Measurements from ENCODE around the gene STOX2. TPM values are rescaled to one million over a fixed set of nuclear protein-coding genes. Genes with fewer than 3 reads are reported as not detected.
"Not testable (repeated sequence)": the region's sequence is repeated elsewhere in the genome, so short reads cannot be mapped to it uniquely, and the experiment has no call there.

STOX2 gene
- total RNA-seq, 1 donor = 1.5 TPM

- DNase-seq (ENCODE audit: low read depth) = no peak
- H3K4me3 ChIP-seq (ENCODE audit: low read depth, low read length) = no peak overlapping the region
- TF ChIP-seq CTCF (IDR thresholded peaks at IDR 0.05; ENCODE audit: insufficient read depth, low read length) = no peak
Observed at GRCh38 chr4:183941964-183942363, 36.9 kb downstream of the STOX2 start.

GRCh38 chr4:183945741-183946140 lies 40.6 kb downstream of the STOX2 start:
- no peak for TF ChIP-seq CTCF (IDR thresholded peaks at IDR 0.05; ENCODE audit: insufficient read depth, low read length)
- DNase-seq (ENCODE audit: low read depth) = no peak
- no peak overlapping the region for H3K4me3 ChIP-seq (ENCODE audit: low read depth, low read length)

- H3K4me3 ChIP-seq (ENCODE audit: low read depth, low read length) = no peak overlapping the region
- no peak for TF ChIP-seq CTCF (IDR thresholded peaks at IDR 0.05; ENCODE audit: insufficient read depth, low read length)
- DNase-seq (ENCODE audit: low read depth) = no peak
Observed at GRCh38 chr4:183950536-183950935, 45.4 kb downstream of the STOX2 start.

DNA sequence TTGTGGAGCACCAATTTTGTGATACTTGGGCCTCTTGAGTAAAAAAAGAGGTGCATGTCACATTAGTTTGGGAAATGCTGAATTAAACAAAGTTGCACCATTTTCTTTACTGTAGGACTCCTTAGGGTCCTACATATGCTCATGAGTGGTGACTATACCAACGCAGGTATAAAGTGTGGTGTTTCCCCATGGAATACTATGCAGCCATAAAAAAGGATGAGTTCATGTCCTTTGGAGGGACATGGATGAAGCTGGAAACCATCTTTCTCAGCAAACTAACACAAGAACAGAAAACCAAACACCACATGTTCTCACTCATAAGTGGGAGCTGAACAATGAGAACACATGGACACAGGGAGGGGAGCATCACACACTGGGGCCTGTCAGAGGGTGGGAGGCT lies 47.5 kb downstream of the STOX2 start:
- H3K4me3 ChIP-seq (ENCODE audit: low read depth, low read length); DNase-seq (ENCODE audit: low read depth): not testable (repeated sequence)

DNA sequence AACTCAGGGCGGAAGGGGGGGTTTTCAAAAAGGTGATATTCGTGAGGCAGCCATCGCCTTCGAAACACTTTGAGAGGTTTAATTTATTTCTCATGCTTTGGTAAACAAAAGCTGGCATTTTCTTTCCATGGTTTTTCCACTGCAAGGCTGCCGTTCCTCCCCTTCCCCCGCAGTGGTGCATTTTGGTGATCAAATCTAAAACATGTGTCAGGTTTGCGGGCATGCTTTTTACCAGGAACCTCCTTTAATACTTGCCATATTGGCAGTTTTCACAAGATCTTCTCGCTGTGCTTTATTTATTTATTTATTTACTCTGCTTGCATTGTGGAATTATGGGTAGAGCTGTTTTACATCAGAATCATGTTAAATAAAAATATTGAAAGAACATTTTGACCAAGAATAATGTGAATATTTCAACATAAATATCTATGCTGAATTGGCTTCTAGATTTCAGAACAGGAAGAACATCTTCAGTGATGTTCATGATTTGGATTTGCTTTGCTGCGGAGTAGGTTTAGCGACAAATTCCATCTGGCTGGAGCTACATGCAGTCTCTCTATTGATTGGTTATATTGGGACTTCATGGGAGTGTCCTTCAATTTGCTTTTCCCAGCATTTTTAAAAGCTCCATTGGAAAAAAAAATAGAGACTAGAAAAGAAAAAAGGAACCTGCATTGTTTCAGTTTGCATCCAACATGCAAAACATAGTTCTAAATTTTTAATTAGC lies 54.4 kb downstream of the STOX2 start:
- DNase-seq (ENCODE audit: low read depth) = no peak
- no peak for TF ChIP-seq CTCF (IDR thresholded peaks at IDR 0.05; ENCODE audit: insufficient read depth, low read length)

DNA sequence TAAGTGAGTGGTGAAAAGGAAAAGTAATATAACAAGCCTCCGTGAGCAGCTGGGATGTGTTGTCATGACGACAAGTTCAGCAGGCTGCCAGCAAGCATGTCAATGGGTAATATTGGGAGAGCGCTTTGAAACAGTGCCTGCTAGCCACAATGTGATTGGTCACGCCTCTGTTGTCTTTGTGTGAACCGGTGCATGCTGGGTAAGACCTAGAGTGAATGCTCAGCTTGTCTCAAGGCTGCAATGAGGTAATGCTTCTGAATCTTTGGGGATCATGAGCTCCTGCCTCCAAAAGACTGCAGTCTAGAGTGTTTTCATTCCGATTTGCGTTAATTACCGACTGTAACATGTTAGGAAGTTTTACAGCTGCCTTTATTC lies 54.9 kb downstream of the STOX2 start:
- H3K4me3 ChIP-seq (ENCODE audit: low read depth, low read length) = no peak overlapping the region
- no peak for TF ChIP-seq CTCF (IDR thresholded peaks at IDR 0.05; ENCODE audit: insufficient read depth, low read length)
- DNase-seq (ENCODE audit: low read depth) = peak; percentile 49

More for the DNA sequence above, 54.4 kb downstream of the STOX2 start:
- H3K4me3 ChIP-seq (ENCODE audit: low read depth, low read length) = no peak overlapping the region

DNA sequence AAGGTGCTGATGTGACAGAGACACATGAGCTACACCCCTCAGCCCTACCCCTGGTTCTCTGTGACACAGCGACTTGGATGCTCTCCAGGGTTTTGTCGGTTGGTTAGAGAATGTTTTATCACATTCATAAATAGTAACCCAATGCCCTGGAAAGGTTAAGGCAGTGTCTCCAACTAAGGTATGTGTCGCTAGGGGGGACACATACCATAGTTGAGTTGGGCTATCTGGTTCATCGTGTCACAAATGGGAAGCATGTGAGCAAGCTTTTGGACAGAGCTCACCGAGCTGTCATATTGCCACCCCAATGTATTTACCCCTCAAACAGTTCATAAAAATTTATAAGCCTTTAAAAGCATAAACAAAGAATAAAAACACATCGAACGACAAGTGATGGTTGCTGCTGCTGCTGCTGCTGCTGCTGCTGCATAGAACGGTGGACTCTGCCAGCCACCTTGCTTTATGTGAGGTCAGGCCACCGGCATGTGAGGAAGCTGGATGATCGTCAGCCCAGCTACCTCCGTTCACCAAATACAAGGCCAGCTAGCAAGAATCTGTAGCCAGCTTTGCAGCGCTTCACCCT lies 55.9 kb downstream of the STOX2 start:
- no peak for DNase-seq (ENCODE audit: low read depth)
- no peak overlapping the region for H3K4me3 ChIP-seq (ENCODE audit: low read depth, low read length)
- no peak for TF ChIP-seq CTCF (IDR thresholded peaks at IDR 0.05; ENCODE audit: insufficient read depth, low read length)
